ENCODE results near the gene ZNF83.
"Not testable (repeated sequence)": the region's sequence is repeated elsewhere in the genome, so short reads cannot be mapped to it uniquely, and the experiment has no call there.

ZNF83 gene

GRCh38 chr19:52600639-52601024 lies 37.5 kb downstream of the ZNF83 start:
- H3K27ac ChIP-seq (replicated peaks) = no peak overlapping the region; the same call in 1 of the 2 replicates
- DNase-seq (ENCODE audit: low read depth in 1 of 2, low spot score in 1 of 2) = peak in 1 of 2 experiments; percentile 25
- H3K4me3 ChIP-seq (replicated peaks; ENCODE audit: insufficient read depth, low read length) = peak overlapping the region; percentile 48
- no peaks in the 10 kb centered on the region for H3K27me3 ChIP-seq (ENCODE audit: insufficient read depth, poor library complexity, severe bottlenecking)
- TF ChIP-seq CTCF (IDR thresholded peaks at IDR 0.05; ENCODE audit: insufficient read depth, low read length) = no peak

DNA sequence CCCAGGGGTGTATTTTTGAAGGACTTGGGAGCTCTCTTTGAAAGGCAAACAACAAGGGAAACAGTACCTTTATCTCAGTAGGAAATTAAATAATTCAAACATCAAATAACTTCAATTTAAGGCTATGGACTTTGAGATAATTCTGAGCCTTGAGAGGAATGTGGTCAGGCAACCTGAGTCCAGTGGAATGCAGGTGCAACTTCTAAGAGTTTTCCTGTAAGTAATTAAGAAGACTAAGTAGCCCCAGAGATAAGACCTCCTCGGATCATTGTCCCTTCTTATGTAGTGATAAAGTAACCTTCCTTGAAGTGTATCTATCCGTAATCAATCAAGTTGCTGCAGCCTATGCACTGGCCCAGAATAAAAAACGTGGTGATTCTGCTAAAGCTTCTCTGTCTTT lies 38.9 kb downstream of the ZNF83 start:
- Histone ChIP-seq H3K4me3 (replicated peaks; ENCODE audit: insufficient read depth, low read length) (no peak overlapping the region), H3K27ac (replicated peaks) (no peak overlapping the region), H3K27me3 (ENCODE audit: insufficient read depth, poor library complexity, severe bottlenecking) (no peaks in the 10 kb centered on the region)
- DNase-seq (ENCODE audit: low read depth in 1 of 2, low spot score in 1 of 2) = no peak
- TF ChIP-seq SPI1 (IDR thresholded peaks at IDR 0.05; ENCODE audit: borderline replicate concordance, low read depth) (no peak), CTCF (IDR thresholded peaks at IDR 0.05; ENCODE audit: insufficient read depth, low read length) (no peak), GABPA (IDR thresholded peaks at IDR 0.05; ENCODE audit: low read depth) (no peak)

DNA sequence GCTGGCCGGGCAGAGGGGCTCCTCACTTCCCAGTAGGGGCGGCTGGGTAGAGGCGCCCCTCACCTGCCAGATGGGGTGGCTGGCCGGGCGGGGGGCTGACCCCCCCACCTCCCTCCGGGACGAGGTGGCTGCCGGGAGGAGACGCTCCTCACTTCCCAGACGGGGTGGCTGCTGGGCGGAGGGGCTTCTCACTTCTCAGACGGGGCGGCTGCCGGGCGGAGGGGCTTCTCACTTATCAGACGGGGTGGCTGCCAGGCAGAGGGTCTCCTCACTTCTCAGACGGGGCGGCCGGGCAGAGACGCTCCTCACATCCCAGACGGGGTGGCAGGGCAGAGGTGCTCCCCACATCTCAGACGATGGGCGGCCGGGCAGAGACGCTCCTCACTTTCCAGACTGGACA lies 44.7 kb downstream of the ZNF83 start:
- H3K27me3 ChIP-seq (ENCODE audit: insufficient read depth, poor library complexity, severe bottlenecking); H3K27ac ChIP-seq (replicated peaks); DNase-seq (ENCODE audit: low read depth in 1 of 2, low spot score in 1 of 2); H3K4me3 ChIP-seq (replicated peaks; ENCODE audit: insufficient read depth, low read length): not testable (repeated sequence)

DNA sequence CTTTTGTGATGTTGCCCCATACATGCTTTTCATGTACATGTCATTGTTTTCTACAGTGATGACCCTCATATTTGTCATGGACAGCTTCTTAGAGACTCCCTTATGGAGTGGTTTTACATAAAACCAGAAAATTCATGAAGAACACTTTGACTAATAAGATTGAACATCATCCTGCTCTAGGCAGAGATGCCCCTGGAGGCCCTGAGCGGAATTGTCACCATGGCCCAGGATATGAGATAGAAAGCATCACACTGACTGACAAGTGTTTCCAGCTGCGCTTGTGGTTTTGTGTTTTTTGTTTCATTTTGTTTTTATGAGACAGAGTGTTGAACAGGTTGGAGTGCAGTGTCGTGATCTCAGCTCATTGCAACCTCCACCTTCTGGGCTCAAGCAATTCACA lies 45.9 kb downstream of the ZNF83 start:
- Histone ChIP-seq H3K27me3 (ENCODE audit: insufficient read depth, poor library complexity, severe bottlenecking) (no peaks in the 10 kb centered on the region), H3K27ac (replicated peaks) (no peak overlapping the region), H3K4me3 (replicated peaks; ENCODE audit: insufficient read depth, low read length) (no peak overlapping the region)
- TF ChIP-seq, protein P1, sequence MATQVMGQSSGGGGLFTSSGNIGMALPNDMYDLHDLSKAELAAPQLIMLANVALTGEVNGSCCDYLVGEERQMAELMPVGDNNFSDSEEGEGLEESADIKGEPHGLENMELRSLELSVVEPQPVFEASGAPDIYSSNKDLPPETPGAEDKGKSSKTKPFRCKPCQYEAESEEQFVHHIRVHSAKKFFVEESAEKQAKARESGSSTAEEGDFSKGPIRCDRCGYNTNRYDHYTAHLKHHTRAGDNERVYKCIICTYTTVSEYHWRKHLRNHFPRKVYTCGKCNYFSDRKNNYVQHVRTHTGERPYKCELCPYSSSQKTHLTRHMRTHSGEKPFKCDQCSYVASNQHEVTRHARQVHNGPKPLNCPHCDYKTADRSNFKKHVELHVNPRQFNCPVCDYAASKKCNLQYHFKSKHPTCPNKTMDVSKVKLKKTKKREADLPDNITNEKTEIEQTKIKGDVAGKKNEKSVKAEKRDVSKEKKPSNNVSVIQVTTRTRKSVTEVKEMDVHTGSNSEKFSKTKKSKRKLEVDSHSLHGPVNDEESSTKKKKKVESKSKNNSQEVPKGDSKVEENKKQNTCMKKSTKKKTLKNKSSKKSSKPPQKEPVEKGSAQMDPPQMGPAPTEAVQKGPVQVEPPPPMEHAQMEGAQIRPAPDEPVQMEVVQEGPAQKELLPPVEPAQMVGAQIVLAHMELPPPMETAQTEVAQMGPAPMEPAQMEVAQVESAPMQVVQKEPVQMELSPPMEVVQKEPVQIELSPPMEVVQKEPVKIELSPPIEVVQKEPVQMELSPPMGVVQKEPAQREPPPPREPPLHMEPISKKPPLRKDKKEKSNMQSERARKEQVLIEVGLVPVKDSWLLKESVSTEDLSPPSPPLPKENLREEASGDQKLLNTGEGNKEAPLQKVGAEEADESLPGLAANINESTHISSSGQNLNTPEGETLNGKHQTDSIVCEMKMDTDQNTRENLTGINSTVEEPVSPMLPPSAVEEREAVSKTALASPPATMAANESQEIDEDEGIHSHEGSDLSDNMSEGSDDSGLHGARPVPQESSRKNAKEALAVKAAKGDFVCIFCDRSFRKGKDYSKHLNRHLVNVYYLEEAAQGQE (IDR thresholded peaks at IDR 0.05; ENCODE audit: insufficient replicate concordance, low read depth) = no peak
- TF ChIP-seq SPI1 (IDR thresholded peaks at IDR 0.05; ENCODE audit: borderline replicate concordance, low read depth) (no peak), POLR2AphosphoS5 (IDR thresholded peaks at IDR 0.05; ENCODE audit: low read depth) (no peak), GABPA (IDR thresholded peaks at IDR 0.05; ENCODE audit: low read depth) (no peak), CTCF (IDR thresholded peaks at IDR 0.05; ENCODE audit: insufficient read depth, low read length) (no peak)
- DNase-seq (ENCODE audit: low read depth in 1 of 2, low spot score in 1 of 2) = no peak

- no peak overlapping the region for H3K4me3 ChIP-seq (replicated peaks; ENCODE audit: insufficient read depth, low read length)
Measured at GRCh38 chr19:52590728-52591127, 47.4 kb downstream of the ZNF83 start.

More at GRCh38 chr19:52590728-52591127, 47.4 kb downstream of the ZNF83 start:
- Histone ChIP-seq H3K27ac (replicated peaks) (no peak overlapping the region), H3K27me3 (ENCODE audit: insufficient read depth, poor library complexity, severe bottlenecking) (no peaks in the 10 kb centered on the region)
- DNase-seq (ENCODE audit: low read depth in 1 of 2, low spot score in 1 of 2) = no peak
- TF ChIP-seq POLR2AphosphoS5 (IDR thresholded peaks at IDR 0.05; ENCODE audit: low read depth) (no peak), SPI1 (IDR thresholded peaks at IDR 0.05; ENCODE audit: borderline replicate concordance, low read depth) (no peak), CTCF (IDR thresholded peaks at IDR 0.05; ENCODE audit: insufficient read depth, low read length) (no peak), GABPA (IDR thresholded peaks at IDR 0.05; ENCODE audit: low read depth) (no peak)
- TF ChIP-seq, protein P1 (IDR thresholded peaks at IDR 0.05; ENCODE audit: insufficient replicate concordance, low read depth) = no peak
